Colonic mucosa (tissue), 4 donors: ENCODE measurements around the gene BOD1. TPM values are rescaled to one million over a fixed set of nuclear protein-coding genes. Genes with fewer than 3 reads are reported as not detected.

Experiments
- DNase-seq: peaks from one replicate; pipeline ENCODE4 v3.0.0-alpha.2; 2020
- H3K27ac ChIP-seq: fragments of 200-600 bp; one replicate; pipeline ENCODE4 v1.8.0; 2021
- H3K27me3 ChIP-seq: fragments of 200-600 bp; one replicate; pipeline ENCODE4 v1.8.0; 2021
- H3K36me3 ChIP-seq: fragments of 200-600 bp; one replicate; pipeline ENCODE4 v1.8.0; 2021
- H3K4me1 ChIP-seq: fragments of 200-600 bp; one replicate; pipeline ENCODE4 v1.8.0; 2021; ENCODE audit warnings: mild to moderate bottlenecking
- H3K4me3 ChIP-seq: fragments of 200-600 bp; one replicate; pipeline ENCODE4 v1.8.0; 2021
- H3K9ac ChIP-seq, 2 donors: one replicate each; pipeline ENCODE4 v1.7.0; 2013; ENCODE audit warnings: control low read depth in 2 of 2, low read depth in 2 of 2, low read length in 2 of 2
- H3K9me3 ChIP-seq: fragments of 200-600 bp; one replicate; pipeline ENCODE4 v1.8.0; 2021
- intact Hi-C: fragments of 100-400 bp; cut with DNase I; formaldehyde crosslinking; loops from one replicate; pipeline ENCODE4 v1.14.1; 2022
- total RNA-seq, 2 donors: library from RNA; stranded (reverse); fragmentation: NEBNext Ultra II Directional in 1 of 2; extraction: Animal tissue kit (Norgen Biotek cat#: 25700) in 1 of 2; gene quantifications; one replicate each; pipeline ENCODE4 v1.2.1, GENCODE V29; 2021
- TF ChIP-seq, protein P1 (sequence below): fragments of 200-600 bp; IDR thresholded peaks from one replicate; pipeline ENCODE4 v1.8.0; 2022; ENCODE audit warnings: antibody characterized with exemption, mild to moderate bottlenecking
- donor health status: healthy.
- donor health status: DM: no; HTN: no; CAD: no.
- donor health status: DM: no; HTN: no; CAD: no.

The BOD1 gene
- total RNA-seq, result 10 to 100 TPM; 24.4 to 31.1 TPM

DNA sequence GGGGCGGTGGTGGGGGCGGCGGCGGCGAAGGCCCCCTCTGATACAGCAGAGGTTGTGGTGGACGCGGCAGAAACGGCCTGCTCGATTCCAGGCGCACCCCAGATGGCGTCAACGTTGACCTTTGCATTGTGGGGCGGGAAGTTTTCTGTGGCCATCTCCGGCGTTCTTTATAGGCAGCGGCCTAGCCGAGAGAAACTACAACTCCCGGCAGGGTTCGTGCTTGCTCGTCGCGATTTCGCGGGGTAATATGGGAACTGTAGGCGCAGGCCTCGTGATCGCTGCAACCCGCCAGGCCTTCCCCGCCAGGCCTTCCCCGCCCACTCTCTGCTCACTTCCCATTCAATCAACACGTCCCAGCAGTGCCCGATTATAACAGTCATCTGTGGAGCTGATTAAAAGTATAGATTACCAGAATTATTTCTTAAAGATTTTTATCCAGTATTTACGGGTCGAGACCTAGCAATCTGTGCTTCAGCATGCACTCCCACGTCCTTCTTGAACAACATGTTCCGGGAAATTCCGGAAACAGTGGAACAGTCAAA is at the start of gene BOD1:
Gene BOD1 (minus strand): TSS at position 74 of the 542 bp plus-strand sequence. CDS start 214 bp downstream, outside the sequence.
- H3K27me3 ChIP-seq, result no peaks in the 10 kb centered on the region
- H3K4me3 ChIP-seq, result peak within 1 kb of the TSS; percentile 100
- peak; percentile 98 for DNase-seq
- peak within 1 kb of the TSS; percentile 82 for H3K27ac ChIP-seq
- TF ChIP-seq, protein P1, sequence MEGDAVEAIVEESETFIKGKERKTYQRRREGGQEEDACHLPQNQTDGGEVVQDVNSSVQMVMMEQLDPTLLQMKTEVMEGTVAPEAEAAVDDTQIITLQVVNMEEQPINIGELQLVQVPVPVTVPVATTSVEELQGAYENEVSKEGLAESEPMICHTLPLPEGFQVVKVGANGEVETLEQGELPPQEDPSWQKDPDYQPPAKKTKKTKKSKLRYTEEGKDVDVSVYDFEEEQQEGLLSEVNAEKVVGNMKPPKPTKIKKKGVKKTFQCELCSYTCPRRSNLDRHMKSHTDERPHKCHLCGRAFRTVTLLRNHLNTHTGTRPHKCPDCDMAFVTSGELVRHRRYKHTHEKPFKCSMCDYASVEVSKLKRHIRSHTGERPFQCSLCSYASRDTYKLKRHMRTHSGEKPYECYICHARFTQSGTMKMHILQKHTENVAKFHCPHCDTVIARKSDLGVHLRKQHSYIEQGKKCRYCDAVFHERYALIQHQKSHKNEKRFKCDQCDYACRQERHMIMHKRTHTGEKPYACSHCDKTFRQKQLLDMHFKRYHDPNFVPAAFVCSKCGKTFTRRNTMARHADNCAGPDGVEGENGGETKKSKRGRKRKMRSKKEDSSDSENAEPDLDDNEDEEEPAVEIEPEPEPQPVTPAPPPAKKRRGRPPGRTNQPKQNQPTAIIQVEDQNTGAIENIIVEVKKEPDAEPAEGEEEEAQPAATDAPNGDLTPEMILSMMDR, result no peak
- H3K9ac ChIP-seq, result peak within 1 kb of the TSS; percentile 73 to 79
- H3K36me3 ChIP-seq, result no peaks in the 10 kb centered on the region
- intact Hi-C loops, result no loop called here
- H3K9me3 ChIP-seq, result no peaks in the 10 kb centered on the region
- peaks cover 10% of the 10 kb centered on the region for H3K4me1 ChIP-seq

DNA sequence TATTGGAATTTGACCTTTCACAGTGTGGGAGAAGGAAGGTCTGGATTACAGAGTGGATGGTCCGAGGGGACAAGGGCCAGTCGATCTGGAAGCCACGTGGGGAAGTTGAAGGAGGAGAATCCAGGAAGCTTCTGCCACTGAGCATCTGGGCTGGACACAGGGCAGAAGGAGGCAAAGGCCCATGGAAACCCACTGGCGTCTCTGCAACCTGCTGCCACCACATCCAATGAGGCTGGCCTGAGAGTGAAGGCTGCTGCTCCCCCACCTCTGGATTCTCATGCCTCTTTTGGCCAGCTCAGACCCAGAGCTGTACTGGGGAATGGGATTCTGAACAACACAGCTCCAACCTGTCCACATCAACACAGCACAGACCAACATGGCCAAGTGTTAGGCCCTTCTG is 48.9 kb upstream of the BOD1 start:
- intact Hi-C loops, result no loop called here
- Histone ChIP-seq H3K4me3 (no peak overlapping the region), H3K9me3 (no peaks in the 10 kb centered on the region), H3K36me3 (no peaks in the 10 kb centered on the region), H3K27me3 (no peaks in the 10 kb centered on the region), H3K9ac (no peak overlapping the region), H3K27ac (no peak overlapping the region), H3K4me1 (no peaks in the 10 kb centered on the region)
- TF ChIP-seq, protein P1, result no peak
- no peak for DNase-seq

DNA sequence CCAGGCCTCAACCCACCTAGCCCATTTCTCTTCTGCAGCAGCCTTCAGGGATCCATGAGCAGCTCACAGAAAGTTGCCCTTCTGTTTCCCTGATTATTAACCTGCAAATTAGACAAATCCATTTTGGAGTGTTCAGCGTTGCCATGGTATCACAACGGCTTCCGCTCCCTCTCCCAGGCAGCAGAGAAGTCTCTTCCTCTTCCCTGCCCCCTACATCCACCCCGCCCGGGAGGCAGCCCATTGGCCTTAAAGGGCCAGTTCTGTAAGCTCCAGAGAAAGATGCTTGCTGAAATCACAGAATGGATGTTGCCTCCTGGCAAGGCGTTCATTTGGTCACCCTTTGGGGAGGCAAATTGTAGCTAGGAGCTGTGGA is 47.7 kb upstream of the BOD1 start:
- no peaks in the 10 kb centered on the region for H3K4me1 ChIP-seq
- H3K9ac ChIP-seq, result no peak overlapping the region
- DNase-seq, result peak; percentile 25
- intact Hi-C loops, result no loop called here
- no peaks in the 10 kb centered on the region for H3K9me3 ChIP-seq
- H3K36me3 ChIP-seq, result no peaks in the 10 kb centered on the region
- H3K27me3 ChIP-seq, result no peaks in the 10 kb centered on the region
- H3K27ac ChIP-seq, result no peak overlapping the region
- no peak overlapping the region for H3K4me3 ChIP-seq
- TF ChIP-seq, protein P1, result no peak

DNA sequence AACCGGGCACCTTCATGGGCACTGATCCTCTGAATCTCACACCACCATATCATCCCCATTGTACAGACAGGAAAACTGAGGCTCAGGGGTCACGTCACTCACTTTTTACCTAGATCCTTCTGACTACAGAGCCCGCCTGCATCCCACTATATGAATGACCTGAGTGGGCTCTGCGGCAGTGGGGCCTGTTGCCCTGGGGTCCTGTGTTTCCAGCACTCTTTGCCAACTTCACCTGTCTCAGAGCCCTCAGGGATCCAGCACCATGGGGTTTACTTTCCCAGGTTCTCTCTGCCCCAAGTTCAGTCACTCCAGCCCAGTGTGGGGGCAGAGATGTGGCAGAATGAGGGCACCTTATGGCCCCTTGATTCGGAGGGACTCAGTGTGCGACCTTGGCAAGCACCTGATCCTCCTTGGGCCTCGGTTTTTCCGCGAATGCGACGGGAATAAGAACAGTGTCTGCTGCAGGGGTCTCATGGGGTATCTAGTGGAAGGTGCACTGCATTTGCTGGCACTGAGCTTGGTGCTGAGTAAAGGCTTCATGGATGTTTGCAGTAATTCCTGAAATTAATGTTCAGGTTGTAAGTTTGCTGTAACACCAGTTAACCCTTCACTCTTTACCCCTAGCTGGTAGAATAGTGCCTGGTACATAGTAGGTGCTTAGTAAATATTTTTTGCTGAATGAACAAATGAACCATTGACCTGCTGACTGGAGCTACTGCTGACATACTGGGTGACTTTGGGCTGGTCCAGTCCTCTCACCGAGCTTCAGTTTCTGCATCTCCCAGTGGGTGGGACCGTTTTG is 47.1 kb upstream of the BOD1 start:
- DNase-seq, result no peak
- no peak overlapping the region for H3K9ac ChIP-seq
- no peaks in the 10 kb centered on the region for H3K9me3 ChIP-seq
- no peak overlapping the region for H3K27ac ChIP-seq
- intact Hi-C loops, result no loop called here
- TF ChIP-seq, protein P1, result no peak
- no peaks in the 10 kb centered on the region for H3K27me3 ChIP-seq
- no peak overlapping the region for H3K4me3 ChIP-seq
- no peaks in the 10 kb centered on the region for H3K4me1 ChIP-seq
- H3K36me3 ChIP-seq, result no peaks in the 10 kb centered on the region

DNA sequence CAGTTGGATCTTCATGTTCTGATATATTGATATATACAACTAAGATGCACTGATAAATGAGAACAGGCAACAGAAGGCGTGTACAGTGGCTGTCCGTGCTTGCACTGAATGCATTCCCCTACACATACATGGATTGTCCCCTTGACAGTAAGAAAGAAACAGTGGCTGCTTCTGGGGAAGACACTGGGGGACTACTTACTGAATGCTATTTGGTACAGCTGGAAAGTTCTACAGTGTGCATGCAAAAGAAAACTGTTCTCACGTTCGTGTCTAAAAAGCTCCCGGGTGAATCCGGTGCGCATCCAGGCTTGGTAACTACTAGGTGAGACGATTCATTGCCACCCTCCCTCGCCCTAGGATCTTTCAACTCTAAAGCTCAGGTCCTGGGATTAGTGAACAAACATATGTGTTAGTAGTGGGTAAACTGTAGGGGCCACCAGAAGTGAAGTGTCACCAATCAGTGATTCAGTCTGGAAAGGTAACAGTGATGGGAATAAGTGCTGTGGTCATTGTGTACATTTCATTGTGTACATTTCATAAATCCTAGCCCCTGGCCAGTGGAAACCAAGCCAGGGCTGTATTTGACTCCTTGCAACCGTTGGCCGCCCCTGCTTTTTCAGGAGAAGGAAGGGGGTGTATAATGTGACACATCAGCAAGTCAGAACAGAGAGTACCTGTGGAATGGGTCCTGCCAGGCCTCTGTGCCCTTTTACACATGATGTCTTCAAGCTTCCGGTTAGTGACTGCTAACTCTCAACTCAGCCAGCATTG is 46.3 kb upstream of the BOD1 start:
- intact Hi-C loops, result no loop called here
- H3K27ac ChIP-seq, result no peak overlapping the region
- no peaks in the 10 kb centered on the region for H3K27me3 ChIP-seq
- DNase-seq, result no peak
- no peaks in the 10 kb centered on the region for H3K36me3 ChIP-seq
- TF ChIP-seq, protein P1, result no peak
- H3K4me3 ChIP-seq, result no peak overlapping the region
- H3K9me3 ChIP-seq, result no peaks in the 10 kb centered on the region
- no peaks in the 10 kb centered on the region for H3K4me1 ChIP-seq
- no peak overlapping the region for H3K9ac ChIP-seq
